HL-60 (cell line): ENCODE results near the gene KIF26B.

ENCODE experiments used
- DNase-seq, 2 experiments: peaks; one replicate each; pipeline ENCODE4 v3.0.0-alpha.2; 2010 to 2020; ENCODE audit warnings: low read depth in 1 of 2, low spot score in 1 of 2
- H3K27ac ChIP-seq: fragments of 250-450 bp; sonication (Bioruptor Pico); replicated peaks from 2 replicates; pipeline ENCODE4 v1.5.1; 2020; ENCODE audit warnings: mild to moderate bottlenecking, moderate library complexity
- H3K27me3 ChIP-seq: fragments of 250-450 bp; sonication (Bioruptor Pico); 2 replicates; pipeline ENCODE4 v1.5.1; 2021; ENCODE audit warnings: mild to moderate bottlenecking, moderate library complexity; ENCODE audit not compliant: insufficient read depth, poor library complexity, severe bottlenecking
- H3K4me3 ChIP-seq: replicated peaks from 2 replicates; pipeline ENCODE4 v1.5.1; 2011; ENCODE audit warnings: mild to moderate bottlenecking, control low read depth, low read length; ENCODE audit not compliant: insufficient read depth
- CTCF ChIP-seq: IDR thresholded peaks from one replicate; pipeline ENCODE4 v1.5.1; 2011; ENCODE audit warnings: low read length, control low read depth, inconsistent platforms; ENCODE audit not compliant: insufficient read depth
- GABPA ChIP-seq: IDR thresholded peaks from 2 replicates; pipeline ENCODE4 v1.6.1; 2012; ENCODE audit warnings: low read depth
- POLR2AphosphoS5 ChIP-seq: IDR thresholded peaks from 2 replicates; pipeline ENCODE4 v1.6.1; 2012; ENCODE audit warnings: low read depth
- REST ChIP-seq: IDR thresholded peaks from 2 replicates; pipeline ENCODE4 v1.6.1; 2012; ENCODE audit warnings: low read depth; ENCODE audit not compliant: insufficient replicate concordance
- SPI1 ChIP-seq: IDR thresholded peaks from 2 replicates; pipeline ENCODE4 v1.6.1; 2012; ENCODE audit warnings: low read depth, mild to moderate bottlenecking, borderline replicate concordance

The KIF26B gene

GRCh38 chr1:245361065-245361464, 206.3 kb downstream of the KIF26B start:
- no peaks in the 10 kb centered on the region for H3K27me3 ChIP-seq
- no peak for TF ChIP-seq GABPA
- no peak for TF ChIP-seq POLR2AphosphoS5
- TF ChIP-seq CTCF: no peak
- TF ChIP-seq SPI1: no peak
- TF ChIP-seq REST: no peak
- no peak overlapping the region for H3K27ac ChIP-seq
- DNase-seq: no peak
- H3K4me3 ChIP-seq: no peak overlapping the region

GRCh38 chr1:245361951-245362350, 207.2 kb downstream of the KIF26B start:
- no peaks in the 10 kb centered on the region for H3K27me3 ChIP-seq
- TF ChIP-seq POLR2AphosphoS5: no peak
- TF ChIP-seq REST: no peak
- TF ChIP-seq GABPA: no peak
- TF ChIP-seq SPI1: no peak
- no peak for TF ChIP-seq CTCF

GRCh38 chr1:245363461-245364200, 208.8 kb downstream of the KIF26B start:
- DNase-seq: no peak
- no peaks in the 10 kb centered on the region for H3K27me3 ChIP-seq
- no peak overlapping the region for H3K4me3 ChIP-seq
- no peak for TF ChIP-seq GABPA
- TF ChIP-seq CTCF: no peak
- TF ChIP-seq REST: no peak
- TF ChIP-seq SPI1: no peak
- no peak overlapping the region for H3K27ac ChIP-seq

More at GRCh38 chr1:245361951-245362350, 207.2 kb downstream of the KIF26B start:
- no peak overlapping the region for H3K27ac ChIP-seq
- no peak for DNase-seq
- H3K4me3 ChIP-seq: no peak overlapping the region
